HG02943 (cell line): ENCODE results near the gene RAB24.

Source experiments
- ATAC-seq: cut with Tn5 transposase; IDR thresholded peaks from one replicate; pipeline ENCODE4 v1.9.1; 2021; ENCODE audit warnings: mild to moderate bottlenecking, low read depth, moderate library complexity; ENCODE audit not compliant: unreplicated experiment

The RAB24 gene

GRCh38 chr5:177333420-177334154 lies 30.1 kb upstream of the RAB24 start:
- no peak for ATAC-seq

- ATAC-seq: no peak
Observed at GRCh38 chr5:177332896-177333260, 29.4 kb upstream of the RAB24 start.

GRCh38 chr5:177332031-177332895 lies 28.7 kb upstream of the RAB24 start:
- ATAC-seq: no peak

- no peak for ATAC-seq
Observed at GRCh38 chr5:177330991-177331842, 27.7 kb upstream of the RAB24 start.

GRCh38 chr5:177329883-177330282 lies 26.4 kb upstream of the RAB24 start:
- ATAC-seq: no peak

- ATAC-seq: no peak
Observed at GRCh38 chr5:177328545-177329231, 25.2 kb upstream of the RAB24 start.

GRCh38 chr5:177327539-177328522 lies 24.3 kb upstream of the RAB24 start:
- ATAC-seq: no peak

- ATAC-seq: no peak
Observed at GRCh38 chr5:177325868-177326381, 22.4 kb upstream of the RAB24 start.

- ATAC-seq: no peak
Observed at GRCh38 chr5:177320879-177321278, 17.4 kb upstream of the RAB24 start.

GRCh38 chr5:177319913-177320588 lies 16.5 kb upstream of the RAB24 start:
- ATAC-seq: no peak

GRCh38 chr5:177317959-177318377 lies 14.4 kb upstream of the RAB24 start:
- ATAC-seq: no peak

- ATAC-seq: no peak
Observed at GRCh38 chr5:177316005-177316404, 12.5 kb upstream of the RAB24 start.

- ATAC-seq: no peak
Observed at GRCh38 chr5:177315411-177315810, 11.9 kb upstream of the RAB24 start.

GRCh38 chr5:177314376-177315342 lies 11.1 kb upstream of the RAB24 start:
- ATAC-seq: no peak

GRCh38 chr5:177313561-177314259 lies 10.2 kb upstream of the RAB24 start:
- no peak for ATAC-seq

- peak; percentile 0 for ATAC-seq
Observed at GRCh38 chr5:177312649-177313181, 9.2 kb upstream of the RAB24 start.
